Measurements from ENCODE around the gene ARMCX2. TPM values are rescaled to one million over a fixed set of nuclear protein-coding genes. Genes with fewer than 3 reads are reported as not detected.
A peak's percentile ranks its signal among the peaks of the same experiment; 100 is the strongest.
"Not testable (repeated sequence)": the region's sequence is repeated elsewhere in the genome, so short reads cannot be mapped to it uniquely, and the experiment has no call there.

Gene ARMCX2
- total and polyA plus RNA-seq, 10 of the 15 experiments (the other 5 are each of a cell fraction or from before 2014, with no cell fraction given), result 0.26 to 25.5 (median 11.6) TPM

- POLR2A ChIA-PET, result no interaction called here
- DNase-seq (ENCODE audit: low read depth, low spot score), result no peak
- Histone ChIP-seq H3K79me2 (ENCODE audit: control insufficient read depth, insufficient read depth, low read length) (no peaks in the 10 kb centered on the region), H2AFZ (ENCODE audit: control insufficient read depth, low read depth, low read length) (no peak overlapping the region), H3K4me2 (ENCODE audit: control insufficient read depth, insufficient read depth) (no peak overlapping the region), H3K9me3 (replicated peaks; ENCODE audit: control insufficient read depth, insufficient read depth, low read length) (no peaks in the 10 kb centered on the region), H3K27ac (ENCODE audit: control insufficient read depth, insufficient read depth) (no peak overlapping the region), H3K4me3 (no peak overlapping the region), H3K27me3 (replicated peaks in 1 of 2; ENCODE audit: control insufficient read depth in 2 of 2, insufficient read depth in 2 of 2, low read length in 1 of 2) (no peaks in the 10 kb centered on the region), H3K4me1 (ENCODE audit: control insufficient read depth, insufficient read depth, low read length) (no peaks in the 10 kb centered on the region), H3K36me3 (ENCODE audit: control insufficient read depth in 2 of 2, insufficient read depth in 2 of 2, low read length in 1 of 2) (no peaks in the 10 kb centered on the region), H4K20me1 (ENCODE audit: control insufficient read depth, insufficient read depth) (no peaks in the 10 kb centered on the region), H3K9ac (ENCODE audit: control insufficient read depth, insufficient read depth, low read length) (no peak overlapping the region)
- whole genome bisulfite sequencing (ENCODE audit: insufficient coverage, insufficient replicate concordance, low lambda C conversion rate, missing lambda C conversion rate), result 43% methylated on average over 3 of the region's 3 CpGs
- ATAC-seq, result peak; percentile 33; the same call in 1 of the 3 replicates
- RAD21 ChIA-PET (ENCODE audit: unreplicated experiment), result no interaction called here
- TF ChIP-seq MAX (IDR thresholded peaks at IDR 0.05; ENCODE audit: low read depth, low read length), result no peak
- TF ChIP-seq EZH2 (IDR thresholded peaks at IDR 0.05; ENCODE audit: borderline replicate concordance, control insufficient read depth, low read depth, low read length), result no peak
- TF ChIP-seq BMI1 (IDR thresholded peaks at IDR 0.05; ENCODE audit: borderline replicate concordance), result no peak
- TF ChIP-seq SPI1 (IDR thresholded peaks at IDR 0.05; ENCODE audit: borderline replicate concordance, insufficient read depth, low read depth, low read length), result no peak
- no peak for TF ChIP-seq MXI1 (IDR thresholded peaks at IDR 0.05; ENCODE audit: low read depth, low read length)
- no peak for TF ChIP-seq MEF2B (IDR thresholded peaks at IDR 0.05; ENCODE audit: partially characterized antibody, poor library complexity, severe bottlenecking)
- TF ChIP-seq ZNF217 (IDR thresholded peaks at IDR 0.05), result no peak
- TF ChIP-seq SMARCA5 (IDR thresholded peaks at IDR 0.05), result no peak
- no peak for TF ChIP-seq NR2F1 (conservative IDR thresholded peaks at IDR 0.05)
- TF ChIP-seq GATAD2B (conservative IDR thresholded peaks at IDR 0.05; ENCODE audit: low read depth), result no peak
- no peak for TF ChIP-seq E4F1 (IDR thresholded peaks at IDR 0.05; ENCODE audit: borderline replicate concordance, partially characterized antibody)
- TF ChIP-seq MTA3 (IDR thresholded peaks at IDR 0.05; ENCODE audit: borderline replicate concordance, low read length), result no peak
- no peak for TF ChIP-seq EED (IDR thresholded peaks at IDR 0.05; ENCODE audit: low read depth)
- TF ChIP-seq BACH1 (IDR thresholded peaks at IDR 0.05; ENCODE audit: borderline replicate concordance), result no peak
- in situ Hi-C loops (cut with MboI) (no loop called here), intact Hi-C loops (cut with micrococcal nuclease; ENCODE audit: unreplicated experiment) (no loop called here)
- no TSS peak for BruUV-seq (replicated peaks)
- SMC1A ChIA-PET (ENCODE audit: uncharacterized antibody, unreplicated experiment), result interaction anchor here (1.7 kb wide), 1 partner anchor 11 kb away, joined by 4 read pairs; no protein-coding TSS in a partner anchor
- CTCF ChIA-PET, result no interaction called here
- FAIRE-seq, result no peak
Observed at GRCh38 chrX:101655534-101655933, 4.1 kb downstream of the ARMCX2 start.

GRCh38 chrX:101647716-101648115 is 11.9 kb downstream of the ARMCX2 start:
- H3K9me3 ChIP-seq (replicated peaks; ENCODE audit: control insufficient read depth, insufficient read depth, low read length); H3K4me3 ChIP-seq; ATAC-seq; H3K4me1 ChIP-seq (ENCODE audit: control insufficient read depth, insufficient read depth, low read length); POLR2A ChIA-PET; H2AFZ ChIP-seq (ENCODE audit: control insufficient read depth, low read depth, low read length); in situ Hi-C loops (cut with MboI); RAD21 ChIA-PET (ENCODE audit: unreplicated experiment); H3K79me2 ChIP-seq (ENCODE audit: control insufficient read depth, insufficient read depth, low read length); DNase-seq (ENCODE audit: low read depth, low spot score); H3K27ac ChIP-seq (ENCODE audit: control insufficient read depth, insufficient read depth); CTCF ChIA-PET; BruUV-seq (replicated peaks); FAIRE-seq; intact Hi-C loops (cut with micrococcal nuclease; ENCODE audit: unreplicated experiment); SMC1A ChIA-PET (ENCODE audit: uncharacterized antibody, unreplicated experiment); H3K27me3 ChIP-seq (replicated peaks in 1 of 2; ENCODE audit: control insufficient read depth in 2 of 2, insufficient read depth in 2 of 2, low read length in 1 of 2); H4K20me1 ChIP-seq (ENCODE audit: control insufficient read depth, insufficient read depth); H3K36me3 ChIP-seq (ENCODE audit: control insufficient read depth in 2 of 2, insufficient read depth in 2 of 2, low read length in 1 of 2); H3K9ac ChIP-seq (ENCODE audit: control insufficient read depth, insufficient read depth, low read length); H3K4me2 ChIP-seq (ENCODE audit: control insufficient read depth, insufficient read depth): not testable (repeated sequence)
